Astrocyte of the cerebellum (primary cell): ENCODE measurements around the gene RAB6B.

Source experiments
- DNase-seq: peaks from one replicate; pipeline ENCODE4 v3.0.0-alpha.2; 2011; ENCODE audit warnings: low read depth
- H3K4me3 ChIP-seq: 2 replicates; pipeline ENCODE4 v1.5.1; 2011; ENCODE audit warnings: mild to moderate bottlenecking, low read depth, low read length, moderate library complexity
- CTCF ChIP-seq: IDR thresholded peaks from 2 replicates; pipeline ENCODE4 v1.5.1; 2012; ENCODE audit warnings: low read length, low read depth, moderate library complexity, mild to moderate bottlenecking; ENCODE audit errors: missing control alignments
- in situ Hi-C: cut with HindIII; loops from 2 replicates; pipeline ENCODE4 v1.10.0; 2017; ENCODE audit warnings: low sequenced_read_pairs

The RAB6B gene

GRCh38 chr3:133890972-133891644, 4.6 kb downstream of the RAB6B start:
- DNase-seq: no peak
- in situ Hi-C loops: no loop called here
- no peak overlapping the region for H3K4me3 ChIP-seq
- TF ChIP-seq CTCF: no peak

- DNase-seq: no peak
- in situ Hi-C loops: no loop called here
- no peak for TF ChIP-seq CTCF
These were observed 5.6 kb downstream of the RAB6B start for GRCh38 chr3:133890037-133890436.

GRCh38 chr3:133888726-133889340, 6.8 kb downstream of the RAB6B start:
- no peak overlapping the region for H3K4me3 ChIP-seq
- no peak for TF ChIP-seq CTCF
- in situ Hi-C loops: no loop called here
- DNase-seq: no peak

More at GRCh38 chr3:133890037-133890436, 5.6 kb downstream of the RAB6B start:
- no peak overlapping the region for H3K4me3 ChIP-seq

GRCh38 chr3:133887803-133888703, 7.6 kb downstream of the RAB6B start:
- in situ Hi-C loops: no loop called here
- no peak for TF ChIP-seq CTCF
- DNase-seq: no peak
- H3K4me3 ChIP-seq: no peak overlapping the region

- no peak overlapping the region for H3K4me3 ChIP-seq
- no peak for TF ChIP-seq CTCF
- in situ Hi-C loops: no loop called here
- DNase-seq: no peak
These were observed 8.4 kb downstream of the RAB6B start for GRCh38 chr3:133887074-133887802.
